DMS79 (cell line): ENCODE results near the gene CCR2.

ENCODE experiments used
- DNase-seq: peaks from one replicate; lab custom pipeline; 2025; lab: John Stamatoyannopoulos, UW

CCR2 gene

GRCh38 chr3:46354984-46355383, 1.1 kb downstream of the CCR2 start:
- DNase-seq: no peak

DNA sequence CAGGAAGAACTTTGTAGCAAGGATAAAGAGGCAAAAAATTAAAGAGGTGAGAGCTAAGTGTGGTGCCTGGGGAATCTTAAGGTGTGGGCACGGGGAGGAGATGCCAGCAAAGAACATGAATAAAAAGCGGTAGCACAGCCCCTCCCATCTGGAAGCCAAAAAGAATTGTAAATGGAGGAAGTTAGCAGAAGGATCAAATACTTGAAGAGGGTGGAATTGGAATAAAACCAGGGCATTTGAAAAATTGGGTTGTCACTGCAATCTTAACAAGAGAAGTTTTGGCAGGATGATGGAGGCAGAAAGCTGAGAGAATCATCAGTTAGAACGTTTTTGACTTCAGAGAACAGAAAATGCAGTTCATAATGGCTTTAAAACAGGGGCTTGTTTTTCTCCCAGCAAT, 2.4 kb downstream of the CCR2 start:
- DNase-seq: no peak

DNA sequence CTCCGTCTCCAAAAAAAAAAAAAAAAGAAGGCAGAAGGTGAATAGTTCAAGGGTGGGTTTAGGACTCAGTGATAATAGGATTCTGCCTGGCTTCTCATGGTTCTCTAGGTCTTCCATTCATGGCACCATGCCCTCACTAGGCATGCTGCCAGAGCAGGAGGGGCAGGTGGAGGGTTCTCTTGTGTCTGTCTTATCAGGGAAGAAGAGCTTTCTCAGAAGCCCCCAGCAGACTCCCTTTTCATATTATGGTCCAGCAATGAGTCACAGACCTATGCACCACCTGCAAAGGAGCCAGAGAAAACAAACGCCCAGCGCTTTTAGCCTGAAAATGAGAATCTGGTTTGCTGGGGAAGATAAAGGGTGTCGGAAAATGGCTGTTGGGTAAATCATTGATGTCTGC, 3.0 kb downstream of the CCR2 start:
- DNase-seq: no peak

- no peak for DNase-seq
Observed at GRCh38 chr3:46358466-46358865, 4.6 kb downstream of the CCR2 start.

- DNase-seq: no peak
Observed at GRCh38 chr3:46359733-46360493, 6.0 kb downstream of the CCR2 start.

- DNase-seq: no peak
Observed at GRCh38 chr3:46360907-46361306, 7.0 kb downstream of the CCR2 start.

DNA sequence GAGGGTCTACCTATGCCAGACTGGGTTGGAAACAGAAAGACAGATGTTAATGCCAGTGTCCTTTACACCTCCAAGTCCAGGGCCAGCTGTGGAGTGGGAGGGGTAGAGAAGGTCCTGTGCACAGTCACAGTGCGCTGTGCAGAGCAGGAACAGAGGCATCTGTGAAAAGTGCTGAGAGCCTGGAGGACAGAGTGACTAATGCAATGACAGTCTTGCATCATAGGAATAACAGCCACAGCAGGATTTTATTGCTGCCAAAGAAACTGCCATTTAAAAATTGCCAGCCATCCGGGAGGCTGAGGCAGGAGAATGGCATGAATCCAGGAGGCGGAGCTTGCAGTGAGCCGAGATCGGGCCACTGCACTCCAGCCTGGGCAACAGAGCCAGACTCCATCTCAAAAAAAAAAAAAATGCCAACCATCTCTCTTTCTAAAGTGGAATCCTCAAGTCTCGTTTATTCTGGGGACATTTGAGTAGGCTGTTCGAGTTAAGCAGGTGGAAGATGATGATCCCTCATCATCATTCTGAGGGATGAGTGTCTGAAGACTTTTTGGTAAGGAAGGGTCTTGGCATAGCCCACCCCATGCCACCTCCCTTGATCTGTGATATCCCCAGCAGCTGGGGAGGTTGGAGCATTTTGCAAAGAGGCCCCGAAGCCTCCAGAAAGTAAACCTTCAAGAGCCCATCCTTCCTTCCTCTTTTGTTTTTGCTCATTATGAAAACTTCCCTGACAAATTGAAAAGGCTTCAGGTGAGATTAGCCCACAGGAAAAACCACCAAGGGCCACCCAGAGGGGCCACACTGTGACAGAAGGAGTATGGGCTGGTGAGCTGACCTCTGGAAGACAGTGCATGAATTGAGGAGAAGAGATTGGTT, 7.7 kb downstream of the CCR2 start:
- DNase-seq: no peak

DNA sequence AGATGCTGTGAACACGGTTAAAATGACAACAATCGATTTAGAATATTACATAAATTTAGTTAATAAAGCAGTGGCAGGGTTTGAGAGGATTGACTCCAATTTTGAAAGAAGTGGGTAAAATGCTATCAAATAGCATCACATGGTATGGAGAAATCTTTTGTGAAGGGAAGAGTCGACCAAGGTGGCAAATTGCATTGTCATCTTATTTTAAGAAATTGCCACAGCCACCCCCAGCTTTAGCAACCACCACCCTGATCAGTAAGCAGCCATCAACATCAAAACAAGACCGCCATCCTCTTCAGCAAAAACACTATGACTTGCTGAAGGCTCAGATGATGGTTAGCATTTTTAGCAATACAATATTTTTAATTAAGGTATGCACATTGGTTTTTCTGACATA, 11.1 kb downstream of the CCR2 start:
- no peak for DNase-seq

DNA sequence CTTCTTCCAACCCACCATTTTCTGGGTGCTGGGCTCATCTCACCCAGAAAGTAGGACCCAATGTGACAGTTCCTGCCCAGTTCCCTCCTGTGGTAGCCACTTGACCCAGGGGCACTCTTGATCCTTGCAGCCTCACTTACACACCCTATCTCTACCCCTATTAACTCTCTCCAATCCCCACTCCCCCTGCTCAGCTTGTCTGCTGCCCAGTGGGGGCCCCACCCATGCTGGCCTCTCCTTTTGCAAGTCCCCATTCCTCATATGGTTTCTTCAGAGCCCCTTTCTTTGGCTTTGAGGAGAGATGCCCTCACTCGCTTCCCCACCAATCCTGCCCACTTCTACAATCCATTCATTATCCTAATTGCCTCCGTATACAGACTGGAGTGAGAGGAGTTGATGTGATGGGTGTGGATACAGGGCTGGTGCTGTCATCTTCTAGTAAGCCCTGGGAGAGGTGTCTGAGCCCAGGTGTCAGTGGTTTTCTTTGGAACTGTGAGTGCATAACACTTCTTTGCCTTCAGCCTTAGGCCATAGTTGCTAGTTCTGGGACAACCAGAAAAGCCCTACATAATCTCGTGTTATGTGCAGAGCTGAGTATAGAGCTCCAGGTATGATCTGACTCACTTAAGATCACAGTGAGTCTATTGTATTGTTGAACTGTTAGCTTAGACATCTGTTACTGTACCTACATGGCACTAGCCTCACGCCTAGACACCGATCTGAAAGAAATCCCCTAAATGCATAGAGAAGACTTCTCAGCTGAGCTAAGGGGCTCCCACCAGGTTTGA, 12.0 kb downstream of the CCR2 start:
- no peak for DNase-seq

DNA sequence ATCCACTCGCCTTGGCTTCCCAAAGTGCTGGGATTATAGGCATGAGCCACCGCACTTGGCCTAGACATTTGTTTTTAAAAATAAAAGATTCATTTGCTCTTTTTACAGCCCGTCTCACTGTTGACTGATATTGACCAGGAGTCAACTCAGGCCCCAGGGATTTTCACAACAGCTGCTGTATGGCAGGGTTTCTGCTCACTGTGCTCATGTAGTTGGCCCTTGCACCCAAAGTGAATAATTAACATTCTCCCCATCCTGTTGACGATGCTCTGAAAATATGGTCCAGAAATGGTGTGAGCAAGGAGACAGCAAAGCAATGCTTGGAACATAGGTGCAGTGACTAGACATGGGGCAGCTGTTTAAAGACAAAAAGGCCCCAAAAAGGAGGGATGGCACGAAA, 13.9 kb downstream of the CCR2 start:
- no peak for DNase-seq

DNA sequence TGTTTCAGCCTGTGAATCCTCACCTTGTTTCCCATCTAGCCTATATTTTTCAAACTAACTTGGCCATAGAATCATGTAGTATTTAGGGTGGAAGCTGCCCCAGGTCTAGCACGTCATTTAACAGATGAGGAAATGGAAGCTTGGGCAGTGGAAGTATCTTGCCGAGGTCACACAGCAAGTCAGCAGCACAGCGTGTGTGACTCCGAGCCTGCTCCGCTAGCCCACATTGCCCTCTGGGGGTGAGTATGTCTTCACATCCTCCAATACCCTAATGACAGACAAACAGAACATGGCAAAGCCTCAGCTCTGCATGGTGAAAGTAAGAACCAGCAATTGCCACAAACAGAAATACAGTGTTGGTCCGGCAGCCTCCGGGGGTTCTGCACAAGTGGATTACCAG, 14.7 kb downstream of the CCR2 start:
- DNase-seq: no peak

DNA sequence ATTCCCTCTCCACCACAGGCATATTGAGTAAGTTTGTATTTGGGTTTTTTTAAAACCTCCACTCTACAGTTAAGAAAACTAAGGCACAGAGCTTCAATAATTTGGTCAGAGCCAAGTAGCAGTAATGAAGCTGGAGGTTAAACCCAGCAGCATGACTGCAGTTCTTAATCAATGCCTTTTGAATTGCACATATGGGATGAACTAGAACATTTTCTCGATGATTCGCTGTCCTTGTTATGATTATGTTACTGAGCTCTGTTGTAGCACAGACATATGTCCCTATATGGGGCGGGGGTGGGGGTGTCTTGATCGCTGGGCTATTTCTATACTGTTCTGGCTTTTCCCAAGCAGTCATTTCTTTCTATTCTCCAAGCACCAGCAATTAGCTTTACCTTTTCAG, 15.2 kb downstream of the CCR2 start:
- DNase-seq: no peak

DNA sequence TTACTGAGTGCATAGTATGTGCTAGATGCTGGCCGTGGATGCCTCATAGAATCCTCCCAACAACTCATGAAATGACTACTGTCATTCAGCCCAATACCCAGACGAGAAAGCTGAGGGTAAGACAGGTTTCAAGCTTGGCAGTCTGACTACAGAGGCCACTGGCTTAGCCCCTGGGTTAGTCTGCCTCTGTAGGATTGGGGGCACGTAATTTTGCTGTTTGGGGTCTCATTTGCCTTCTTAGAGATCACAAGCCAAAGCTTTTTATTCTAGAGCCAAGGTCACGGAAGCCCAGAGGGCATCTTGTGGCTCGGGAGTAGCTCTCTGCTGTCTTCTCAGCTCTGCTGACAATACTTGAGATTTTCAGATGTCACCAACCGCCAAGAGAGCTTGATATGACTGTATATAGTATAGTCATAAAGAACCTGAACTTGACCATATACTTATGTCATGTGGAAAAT, 15.8 kb downstream of the CCR2 start:
- DNase-seq: no peak

GRCh38 chr3:46370839-46371518, 17.1 kb downstream of the CCR2 start, which contains the start of gene CCR5:
Gene CCR5 (plus strand): TSS chr3:46370946. CDS start chr3:46372903, 1,957 bp downstream.
- no peak for DNase-seq

DNA sequence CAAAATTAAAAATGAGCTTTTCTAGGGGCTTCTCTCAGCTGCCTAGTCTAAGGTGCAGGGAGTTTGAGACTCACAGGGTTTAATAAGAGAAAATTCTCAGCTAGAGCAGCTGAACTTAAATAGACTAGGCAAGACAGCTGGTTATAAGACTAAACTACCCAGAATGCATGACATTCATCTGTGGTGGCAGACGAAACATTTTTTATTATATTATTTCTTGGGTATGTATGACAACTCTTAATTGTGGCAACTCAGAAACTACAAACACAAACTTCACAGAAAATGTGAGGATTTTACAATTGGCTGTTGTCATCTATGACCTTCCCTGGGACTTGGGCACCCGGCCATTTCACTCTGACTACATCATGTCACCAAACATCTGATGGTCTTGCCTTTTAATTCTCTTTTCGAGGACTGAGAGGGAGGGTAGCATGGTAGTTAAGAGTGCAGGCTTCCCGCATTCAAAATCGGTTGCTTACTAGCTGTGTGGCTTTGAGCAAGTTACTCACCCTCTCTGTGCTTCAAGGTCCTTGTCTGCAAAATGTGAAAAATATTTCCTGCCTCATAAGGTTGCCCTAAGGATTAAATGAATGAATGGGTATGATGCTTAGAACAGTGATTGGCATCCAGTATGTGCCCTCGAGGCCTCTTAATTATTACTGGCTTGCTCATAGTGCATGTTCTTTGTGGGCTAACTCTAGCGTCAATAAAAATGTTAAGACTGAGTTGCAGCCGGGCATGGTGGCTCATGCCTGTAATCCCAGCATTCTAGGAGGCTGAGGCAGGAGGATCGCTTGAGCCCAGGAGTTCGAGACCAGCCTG, 17.8 kb downstream of the CCR2 start:
- DNase-seq: no peak

DNA sequence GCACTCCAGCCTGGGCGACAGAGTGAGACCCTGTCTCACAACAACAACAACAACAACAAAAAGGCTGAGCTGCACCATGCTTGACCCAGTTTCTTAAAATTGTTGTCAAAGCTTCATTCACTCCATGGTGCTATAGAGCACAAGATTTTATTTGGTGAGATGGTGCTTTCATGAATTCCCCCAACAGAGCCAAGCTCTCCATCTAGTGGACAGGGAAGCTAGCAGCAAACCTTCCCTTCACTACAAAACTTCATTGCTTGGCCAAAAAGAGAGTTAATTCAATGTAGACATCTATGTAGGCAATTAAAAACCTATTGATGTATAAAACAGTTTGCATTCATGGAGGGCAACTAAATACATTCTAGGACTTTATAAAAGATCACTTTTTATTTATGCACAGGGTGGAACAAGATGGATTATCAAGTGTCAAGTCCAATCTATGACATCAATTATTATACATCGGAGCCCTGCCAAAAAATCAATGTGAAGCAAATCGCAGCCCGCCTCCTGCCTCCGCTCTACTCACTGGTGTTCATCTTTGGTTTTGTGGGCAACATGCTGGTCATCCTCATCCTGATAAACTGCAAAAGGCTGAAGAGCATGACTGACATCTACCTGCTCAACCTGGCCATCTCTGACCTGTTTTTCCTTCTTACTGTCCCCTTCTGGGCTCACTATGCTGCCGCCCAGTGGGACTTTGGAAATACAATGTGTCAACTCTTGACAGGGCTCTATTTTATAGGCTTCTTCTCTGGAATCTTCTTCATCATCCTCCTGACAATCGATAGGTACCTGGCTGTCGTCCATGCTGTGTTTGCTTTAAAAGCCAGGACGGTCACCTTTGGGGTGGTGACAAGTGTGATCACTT, 18.8 kb downstream of the CCR2 start:
- DNase-seq: no peak

GRCh38 chr3:46374755-46375154, 20.8 kb downstream of the CCR2 start:
- no peak for DNase-seq

GRCh38 chr3:46375218-46375617, 21.3 kb downstream of the CCR2 start:
- DNase-seq: no peak

- DNase-seq: no peak
Observed at GRCh38 chr3:46375814-46376213, 21.9 kb downstream of the CCR2 start.

GRCh38 chr3:46378426-46378942, 24.6 kb downstream of the CCR2 start:
- DNase-seq: no peak
